ENCODE data around the gene CHD2.

DNA sequence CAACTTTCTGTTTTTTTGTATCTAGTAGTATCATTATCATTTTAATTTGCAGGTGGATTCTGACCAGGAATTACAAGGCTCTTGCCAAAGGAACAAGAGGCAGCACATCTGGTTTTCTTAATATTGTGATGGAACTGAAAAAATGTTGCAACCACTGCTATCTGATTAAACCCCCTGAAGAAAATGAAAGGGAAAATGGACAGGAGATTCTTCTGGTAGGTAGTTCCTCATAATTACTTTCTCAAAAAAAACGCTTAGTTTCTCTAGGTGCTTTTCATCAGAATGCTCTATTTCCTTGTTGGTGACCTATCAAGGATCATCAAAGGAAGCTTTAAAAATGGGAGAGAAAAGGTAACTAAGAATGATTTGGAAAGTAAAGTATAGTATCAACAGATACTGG, 71.6 kb downstream of the CHD2 start:
- no peak for TF ChIP-seq GLIS3 (CRISPR knock-in tag; IDR thresholded peaks at IDR 0.05)
- TF ChIP-seq, protein P1, sequence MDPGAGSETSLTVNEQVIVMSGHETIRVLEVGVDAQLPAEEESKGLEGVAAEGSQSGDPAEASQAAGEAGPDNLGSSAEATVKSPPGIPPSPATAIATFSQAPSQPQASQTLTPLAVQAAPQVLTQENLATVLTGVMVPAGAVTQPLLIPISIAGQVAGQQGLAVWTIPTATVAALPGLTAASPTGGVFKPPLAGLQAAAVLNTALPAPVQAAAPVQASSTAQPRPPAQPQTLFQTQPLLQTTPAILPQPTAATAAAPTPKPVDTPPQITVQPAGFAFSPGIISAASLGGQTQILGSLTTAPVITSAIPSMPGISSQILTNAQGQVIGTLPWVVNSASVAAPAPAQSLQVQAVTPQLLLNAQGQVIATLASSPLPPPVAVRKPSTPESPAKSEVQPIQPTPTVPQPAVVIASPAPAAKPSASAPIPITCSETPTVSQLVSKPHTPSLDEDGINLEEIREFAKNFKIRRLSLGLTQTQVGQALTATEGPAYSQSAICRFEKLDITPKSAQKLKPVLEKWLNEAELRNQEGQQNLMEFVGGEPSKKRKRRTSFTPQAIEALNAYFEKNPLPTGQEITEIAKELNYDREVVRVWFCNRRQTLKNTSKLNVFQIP (CRISPR knock-in tag; IDR thresholded peaks at IDR 0.05; ENCODE audit: borderline replicate concordance, low read depth), result no peak
- TF ChIP-seq RARB (CRISPR knock-in tag; IDR thresholded peaks at IDR 0.05), result no peak
- no peak for TF ChIP-seq PATZ1 (CRISPR knock-in tag; IDR thresholded peaks at IDR 0.05; ENCODE audit: borderline replicate concordance)
- TF ChIP-seq ZFP30 (CRISPR knock-in tag; IDR thresholded peaks at IDR 0.05), result no peak
- no peak for TF ChIP-seq TOX (CRISPR knock-in tag; IDR thresholded peaks at IDR 0.05; ENCODE audit: borderline replicate concordance)
- no peak for TF ChIP-seq CSRNP3 (CRISPR knock-in tag; IDR thresholded peaks at IDR 0.05)
- TF ChIP-seq ZFP3 (CRISPR knock-in tag; IDR thresholded peaks at IDR 0.05), result no peak
- no peak for TF ChIP-seq ISL1 (CRISPR knock-in tag; IDR thresholded peaks at IDR 0.05)
- TF ChIP-seq OSR1 (CRISPR knock-in tag; IDR thresholded peaks at IDR 0.05), result no peak
- no peak for TF ChIP-seq ZNF70 (CRISPR knock-in tag; IDR thresholded peaks at IDR 0.05)
